HCT116 (cell line): ENCODE results near the gene CHST14. TPM values are rescaled to one million over a fixed set of nuclear protein-coding genes. Genes with fewer than 3 reads are reported as not detected.

Experiments used
- TCF7L2 ChIP-seq: IDR thresholded peaks from 2 replicates; pipeline ENCODE4 v1.7.0; 2011; ENCODE audit warnings: borderline replicate concordance, inconsistent platforms; ENCODE audit not compliant: insufficient read depth, insufficient read length; ENCODE audit errors: extremely low read depth
- total RNA-seq: library from RNA; stranded (reverse); gene quantifications from one replicate; pipeline ENCODE4 v1.2.1, GENCODE V29; 2021; ENCODE audit not compliant: unreplicated experiment

Gene CHST14
- total RNA-seq, 1 experiment from 2014 or later, result 12.7 TPM

DNA sequence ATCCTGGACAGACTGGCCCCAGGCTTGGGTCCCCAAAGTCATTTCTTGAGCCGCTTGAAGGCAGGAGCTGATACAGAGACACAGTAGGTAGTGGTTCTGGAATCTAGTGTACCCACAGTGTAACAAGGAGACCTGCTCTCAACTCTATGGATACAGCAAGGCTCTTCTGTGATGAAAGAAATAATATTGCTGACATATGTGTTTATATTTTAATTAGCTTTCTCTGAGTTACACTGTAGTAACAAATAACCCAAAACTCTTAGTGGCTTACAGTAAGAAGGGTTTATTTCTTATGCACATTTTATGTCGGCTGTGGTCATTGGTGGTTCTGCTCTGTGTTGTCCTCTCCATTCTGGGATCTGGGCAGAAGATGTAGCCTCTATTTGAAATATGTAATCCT lies 45.5 kb downstream of the CHST14 start (continued):
- no peak for TF ChIP-seq TCF7L2

Other genes starting within 250 kb of the CHST14 start
- 19.9 TPM for gene PAK6, start 231.9 kb upstream of the CHST14 start, total RNA-seq
- 0.89 TPM for gene ANKRD63, start 187.9 kb upstream of the CHST14 start, total RNA-seq
- gene PLCB2, start 163.0 kb upstream of the CHST14 start, total RNA-seq, result 2.8 TPM
- 8.8 TPM for gene INAFM2, start 147.3 kb upstream of the CHST14 start, total RNA-seq
- gene CCDC9B, start 130.0 kb upstream of the CHST14 start, total RNA-seq, result 15.6 TPM
- 0.61 TPM for gene PHGR1, start 120.0 kb upstream of the CHST14 start, total RNA-seq
- 3.3 TPM for gene DISP2, start 112.8 kb upstream of the CHST14 start, total RNA-seq
- gene KNSTRN, start 88.3 kb upstream of the CHST14 start, total RNA-seq, result 84.1 TPM
- 65.6 TPM for gene IVD, start 65.2 kb upstream of the CHST14 start, total RNA-seq
- 25.0 TPM for gene BAHD1, start 30.0 kb upstream of the CHST14 start, total RNA-seq
- gene CCDC32, start 94.1 kb downstream of the CHST14 start, total RNA-seq, result 18.6 TPM
- 22.5 TPM for gene RPUSD2, start 98.3 kb downstream of the CHST14 start, total RNA-seq
- gene KNL1, start 123.3 kb downstream of the CHST14 start, total RNA-seq, result 30.6 TPM
- 20.9 TPM for gene RAD51, start 224.2 kb downstream of the CHST14 start, total RNA-seq